HEK293 (cell line): ENCODE data around the gene PARS2.

Experiments used
- CTCF ChIA-PET: fragments of 350-600 bp; formaldehyde crosslinking; extraction: SDS; loops from one replicate; lab custom pipeline; 2021; ENCODE audit warnings: antibody characterized with exemption; lab: Yijun Ruan, JAX
- POLR2A ChIA-PET: fragments of 300-600 bp; formaldehyde crosslinking; extraction: SDS; loops from one replicate; lab custom pipeline; 2020; ENCODE audit warnings: antibody characterized with exemption, inconsistent platforms; lab: Yijun Ruan, JAX
- H3K27ac ChIP-seq: fragments of 200-500 bp; sonication (Bioruptor generic); 2 replicates; pipeline ENCODE4 v1.5.1; 2014; ENCODE audit warnings: low read depth, low read length, control low read depth, inconsistent platforms; ENCODE audit errors: extremely low read depth
- H3K36me3 ChIP-seq, 2 experiments: fragments of 200-500 bp in 1 of 2; sonication (Bioruptor generic) in 1 of 2; 1 replicate in 1 of 2; 2 replicates in 1 of 2; pipeline ENCODE4 v1.5.1; 2014 to 2017; ENCODE audit warnings: inconsistent platforms in 2 of 2, low read length in 2 of 2; ENCODE audit not compliant: control insufficient read depth in 2 of 2, insufficient read depth in 1 of 2
- H3K4me1 ChIP-seq: fragments of 200-500 bp; sonication (Bioruptor generic); 2 replicates; pipeline ENCODE4 v1.5.1; 2014; ENCODE audit warnings: mild to moderate bottlenecking, low read length, inconsistent platforms; ENCODE audit not compliant: control insufficient read depth, insufficient read depth
- H3K4me3 ChIP-seq: 2 replicates; pipeline ENCODE4 v1.5.1; 2011; ENCODE audit warnings: low read depth, mild to moderate bottlenecking, control low read depth, low read length, moderate library complexity
- H3K9me3 ChIP-seq: fragments of 200-500 bp; sonication (Bioruptor generic); 2 replicates; pipeline ENCODE4 v1.5.1; 2014; ENCODE audit warnings: low read depth, low read length, inconsistent platforms; ENCODE audit not compliant: control insufficient read depth, insufficient read depth
- BCL11B ChIP-seq: fragments of 450-650 bp; formaldehyde crosslinking; IDR thresholded peaks from 2 replicates; pipeline ENCODE4 v1.5.1; 2016; ENCODE audit warnings: low read depth, missing biosample characterization, missing genetic modification characterization
- FEZF1 ChIP-seq: fragments of 450-650 bp; formaldehyde crosslinking; IDR thresholded peaks from 2 replicates; pipeline ENCODE4 v1.5.1; 2016; ENCODE audit warnings: missing biosample characterization, missing genetic modification characterization
- GLI2 ChIP-seq: fragments of 450-650 bp; formaldehyde crosslinking; IDR thresholded peaks from 2 replicates; pipeline ENCODE4; 2017; ENCODE audit warnings: missing biosample characterization, missing genetic modification characterization, low read depth, borderline replicate concordance
- KLF7 ChIP-seq: fragments of 450-650 bp; formaldehyde crosslinking; IDR thresholded peaks from 2 replicates; pipeline ENCODE4 v1.5.1; 2016; ENCODE audit warnings: missing biosample characterization, missing genetic modification characterization, borderline replicate concordance
- OSR2 ChIP-seq: fragments of 450-650 bp; formaldehyde crosslinking; IDR thresholded peaks from 2 replicates; pipeline ENCODE4 v1.5.1; 2016; ENCODE audit warnings: missing biosample characterization, missing genetic modification characterization
- PRDM4 ChIP-seq: fragments of 450-650 bp; formaldehyde crosslinking; IDR thresholded peaks from 2 replicates; pipeline ENCODE4 v1.5.1; 2017; ENCODE audit warnings: missing biosample characterization, missing genetic modification characterization
- TSHZ1 ChIP-seq: fragments of 450-650 bp; formaldehyde crosslinking; IDR thresholded peaks from 2 replicates; pipeline ENCODE4 v1.5.1; 2016; ENCODE audit warnings: missing biosample characterization, missing genetic modification characterization, borderline replicate concordance
- ZBTB10 ChIP-seq: fragments of 450-650 bp; formaldehyde crosslinking; IDR thresholded peaks from 2 replicates; pipeline ENCODE4 v1.5.1; 2016; ENCODE audit warnings: missing biosample characterization, missing genetic modification characterization
- ZBTB7A ChIP-seq: fragments of 450-650 bp; formaldehyde crosslinking; IDR thresholded peaks from 2 replicates; pipeline ENCODE4 v1.5.1; 2016; ENCODE audit warnings: low read depth, missing biosample characterization, missing genetic modification characterization
- ZNF2 ChIP-seq: fragments of 450-650 bp; formaldehyde crosslinking; IDR thresholded peaks from 2 replicates; pipeline ENCODE4 v1.5.1; 2016; ENCODE audit warnings: missing biosample characterization, missing genetic modification characterization
- ZNF274 ChIP-seq, 2 experiments: fragments of 200-500 bp in 1 of 2; fragments of 450-650 bp in 1 of 2; sonication (Bioruptor generic) in 1 of 2; formaldehyde crosslinking in 1 of 2; IDR thresholded peaks; 2 replicates each; pipeline versions ENCODE4 v1.5.1 to v1.6.1; 2014 to 2016; ENCODE audit warnings: borderline replicate concordance in 1 of 2, inconsistent platforms in 1 of 2, low read length in 1 of 2, missing biosample characterization in 1 of 2, missing genetic modification characterization in 1 of 2
- ZNF302 ChIP-seq: fragments of 450-650 bp; formaldehyde crosslinking; IDR thresholded peaks from 2 replicates; pipeline ENCODE4 v1.5.1; 2016; ENCODE audit warnings: missing biosample characterization, missing genetic modification characterization, low read depth
- ZNF501 ChIP-seq: fragments of 450-650 bp; formaldehyde crosslinking; IDR thresholded peaks from 2 replicates; pipeline ENCODE4 v1.5.1; 2016; ENCODE audit warnings: missing biosample characterization, missing genetic modification characterization
- ZNF518A ChIP-seq: fragments of 450-650 bp; formaldehyde crosslinking; conservative IDR thresholded peaks from 2 replicates; pipeline ENCODE4 v1.5.1; 2016; ENCODE audit warnings: low read depth, missing biosample characterization, missing genetic modification characterization
- ZNF561 ChIP-seq: fragments of 450-650 bp; IDR thresholded peaks from 2 replicates; pipeline ENCODE4 v1.5.1; 2018; ENCODE audit warnings: missing biosample characterization, missing genetic modification characterization, borderline replicate concordance
- ZNF596 ChIP-seq: fragments of 450-650 bp; IDR thresholded peaks from 2 replicates; pipeline ENCODE4 v1.5.0; 2018; ENCODE audit warnings: missing biosample characterization, mild to moderate bottlenecking, missing genetic modification characterization, moderate library complexity
- ZNF645 ChIP-seq: fragments of 450-650 bp; formaldehyde crosslinking; IDR thresholded peaks from 2 replicates; pipeline ENCODE4; 2016; ENCODE audit warnings: missing biosample characterization, missing genetic modification characterization
- ZNF664 ChIP-seq: fragments of 450-650 bp; formaldehyde crosslinking; IDR thresholded peaks from 2 replicates; pipeline ENCODE4 v1.5.1; 2016; ENCODE audit warnings: missing biosample characterization, missing genetic modification characterization
- ZNF837 ChIP-seq: fragments of 450-650 bp; formaldehyde crosslinking; IDR thresholded peaks from 2 replicates; pipeline ENCODE4 v1.5.1; 2016; ENCODE audit warnings: missing biosample characterization, missing genetic modification characterization
- ZSCAN16 ChIP-seq: fragments of 450-650 bp; formaldehyde crosslinking; IDR thresholded peaks from 2 replicates; pipeline ENCODE4 v1.5.1; 2016; ENCODE audit warnings: missing biosample characterization, missing genetic modification characterization

Gene PARS2

GRCh38 chr1:54741531-54741930 is 22.8 kb downstream of the PARS2 start:
- TF ChIP-seq ZNF596 (tag by site-specific recombination), result no peak
- TF ChIP-seq ZNF302 (tag by site-specific recombination), result no peak
- no peak for TF ChIP-seq GLI2 (tag by site-specific recombination)
- no peak for TF ChIP-seq FEZF1 (tag by site-specific recombination)
- no peak for TF ChIP-seq ZNF645
- TF ChIP-seq ZSCAN16 (tag by site-specific recombination), result no peak
- no peak for TF ChIP-seq PRDM4 (tag by site-specific recombination)
- no peak for TF ChIP-seq TSHZ1 (tag by site-specific recombination)
- no peak for TF ChIP-seq ZBTB7A (tag by site-specific recombination)
- TF ChIP-seq ZNF518A (tag by site-specific recombination), result no peak
- TF ChIP-seq, all 188 proteins: peak for 0
- Histone ChIP-seq H3K27ac (no peak overlapping the region), H3K4me3 (no peak overlapping the region), H3K9me3 (no peaks in the 10 kb centered on the region), H3K4me1 (no peaks in the 10 kb centered on the region), H3K36me3 (peaks cover 17 to 79% of the 10 kb centered on the region in 2 experiments)
- ChIA-PET CTCF (no interaction called here), POLR2A (no interaction called here)

- POLR2A ChIA-PET, result no interaction called here
- CTCF ChIA-PET, result no interaction called here
- Histone ChIP-seq H3K4me1 (no peaks in the 10 kb centered on the region), H3K4me3 (no peak overlapping the region), H3K36me3 (peaks cover 29 to 92% of the 10 kb centered on the region in 2 experiments), H3K27ac (no peak overlapping the region), H3K9me3 (no peaks in the 10 kb centered on the region)
- TF ChIP-seq ZNF274 (IDR thresholded peaks at IDR 0.05; ENCODE audit: low read length), result no peak
- TF ChIP-seq ZNF274 (tag by site-specific recombination; IDR thresholded peaks at IDR 0.05; ENCODE audit: borderline replicate concordance), result no peak
- no peak for TF ChIP-seq ZNF837
- no peak for TF ChIP-seq ZBTB10 (tag by site-specific recombination)
- TF ChIP-seq OSR2 (tag by site-specific recombination), result no peak
- TF ChIP-seq BCL11B (tag by site-specific recombination), result no peak
- no peak for TF ChIP-seq ZNF561
- TF ChIP-seq KLF7 (tag by site-specific recombination), result no peak
- TF ChIP-seq ZNF501, result no peak
- TF ChIP-seq ZNF2 (tag by site-specific recombination), result no peak
- TF ChIP-seq ZNF664, result no peak
Measured at GRCh38 chr1:54738244-54738643, 26.1 kb downstream of the PARS2 start.
